K562 (cell line): ENCODE results near the gene TSGA10IP. TPM values are rescaled to one million over a fixed set of nuclear protein-coding genes. Genes with fewer than 3 reads are reported as not detected.
A peak's percentile ranks its signal among the peaks of the same experiment; 100 is the strongest.

Source experiments
- ATAC-seq: fragments of 200-7000 bp; cut with Tn5 transposase; 3 replicates; pipeline ENCODE4 v1.9.1; 2020; ENCODE audit warnings: moderate library complexity
- BruUV-seq: library from RNA; stranded (reverse); fragments of 400-500 nt; replicated peaks from 2 replicates; lab custom pipeline; 2021; lab: Mats Ljungman, UMichigan
- CTCF ChIA-PET: fragments of 300-600 bp; formaldehyde crosslinking; extraction: SDS; loops from one replicate; lab custom pipeline; 2021; ENCODE audit warnings: low intra/inter-chr PET ratio; lab: Yijun Ruan, JAX
- POLR2A ChIA-PET: fragments of 300-600, 350-650 bp; sonication (Branson Sonifier 250); formaldehyde crosslinking; extraction: SDS; loops from one replicate; lab custom pipeline; 2021; ENCODE audit warnings: antibody characterized with exemption, inconsistent platforms; lab: Yijun Ruan, JAX
- DNase-seq, 4 experiments: peaks; one replicate each; pipeline versions ENCODE4 v3.0.0 to v3.0.0-alpha.2; 2011 to 2018; ENCODE audit warnings: low spot score in 3 of 4, mixed read lengths in 3 of 4; ENCODE audit errors: extremely low read depth in 1 of 4
- FAIRE-seq: peaks from 2 replicates; lab custom pipeline; 2011; peaks lifted over from hg19 to GRCh38; lab: Jason Lieb, UNC
- H2AFZ ChIP-seq: 2 replicates; pipeline ENCODE4 v1.6.0; 2011; ENCODE audit warnings: low read depth, low read length, control low read depth, inconsistent platforms
- H3K27ac ChIP-seq: fragments of 200-600 bp; 3 replicates; pipeline ENCODE4 v1.8.0; 2011; ENCODE audit warnings: low read depth, mild to moderate bottlenecking, control low read depth, inconsistent platforms, low read length, moderate library complexity, mixed read lengths; ENCODE audit errors: extremely low read depth
- H3K27me3 ChIP-seq, 2 experiments: fragments of 300-600 bp in 1 of 2; 2 replicates in 1 of 2; 3 replicates in 1 of 2; pipeline versions ENCODE4 v1.6.0 to v1.8.0; 2011; ENCODE audit warnings: inconsistent platforms in 2 of 2, low read length in 2 of 2, mild to moderate bottlenecking in 1 of 2, mixed read lengths in 1 of 2, moderate library complexity in 1 of 2; ENCODE audit not compliant: control insufficient read depth in 2 of 2, insufficient read depth in 2 of 2
- H3K36me3 ChIP-seq: fragments of 300-600 bp; 3 replicates; pipeline ENCODE4 v1.8.0; 2011; ENCODE audit warnings: mild to moderate bottlenecking, low read length, inconsistent platforms; ENCODE audit not compliant: control insufficient read depth, insufficient read depth
- H3K4me1 ChIP-seq, 2 experiments: fragments of 200-600 bp in 1 of 2; replicated peaks in 1 of 2; 2 replicates in 1 of 2; 3 replicates in 1 of 2; pipeline versions ENCODE4 v1.5.1 to v1.8.0; 2011; ENCODE audit warnings: inconsistent platforms in 2 of 2, low read length in 2 of 2, mild to moderate bottlenecking in 1 of 2, mixed read lengths in 1 of 2, moderate library complexity in 1 of 2; ENCODE audit not compliant: control insufficient read depth in 2 of 2, insufficient read depth in 2 of 2
- H3K4me2 ChIP-seq: 2 replicates; pipeline ENCODE4 v1.6.1; 2011; ENCODE audit warnings: low read length, control low read depth, inconsistent platforms, mixed read lengths; ENCODE audit not compliant: insufficient read depth
- H3K4me3 ChIP-seq: fragments of 200-600 bp; sonication (generic), shearing (Covaris generic); 2 replicates; pipeline ENCODE4 v1.5.1; 2016; ENCODE audit warnings: control low read depth, inconsistent platforms
- H3K79me2 ChIP-seq: fragments of 200-600 bp; 3 replicates; pipeline ENCODE4 v1.8.0; 2011; ENCODE audit warnings: low read length, inconsistent platforms; ENCODE audit not compliant: control insufficient read depth, insufficient read depth
- H3K9ac ChIP-seq, 2 experiments: 2 replicates each; pipeline versions ENCODE4 v1.6.0 to v1.6.1; 2011; ENCODE audit warnings: low read depth in 2 of 2, low read length in 2 of 2, control low read depth in 1 of 2, inconsistent platforms in 1 of 2, mild to moderate bottlenecking in 1 of 2, mixed read lengths in 1 of 2; ENCODE audit not compliant: insufficient read depth in 1 of 2
- H3K9me1 ChIP-seq: one replicate; pipeline ENCODE4 v1.6.0; 2011; ENCODE audit warnings: inconsistent platforms, mild to moderate bottlenecking, low read length, moderate library complexity; ENCODE audit not compliant: control insufficient read depth, insufficient read depth
- H3K9me3 ChIP-seq: replicated peaks from 2 replicates; pipeline ENCODE4 v1.5.1; 2011; ENCODE audit warnings: low read depth, low read length, inconsistent platforms; ENCODE audit not compliant: control insufficient read depth, insufficient read depth
- H4K20me1 ChIP-seq: replicated peaks from 2 replicates; pipeline ENCODE4 v1.6.1; 2011; ENCODE audit warnings: low read length, inconsistent platforms, mixed read lengths; ENCODE audit not compliant: control insufficient read depth, insufficient read depth
- CREBBP ChIP-seq: IDR thresholded peaks from one replicate; pipeline ENCODE4 v1.6.1; 2012; ENCODE audit warnings: low read depth, mild to moderate bottlenecking, control low read depth, inconsistent platforms, low read length
- GTF2E2 ChIP-seq: fragments of 200-800 bp; sonication (Bioruptor generic); IDR thresholded peaks from 2 replicates; pipeline ENCODE4 v1.6.1; 2016; ENCODE audit warnings: missing genetic modification characterization, missing compliant biosample characterization
- PML ChIP-seq: IDR thresholded peaks from 2 replicates; pipeline ENCODE4 v1.6.1; 2012; ENCODE audit warnings: low read length, inconsistent platforms
- SPI1 ChIP-seq: IDR thresholded peaks from 2 replicates; pipeline ENCODE4 v1.6.1; 2011; ENCODE audit warnings: low read depth, low read length, control low read depth, borderline replicate concordance
- ZEB2 ChIP-seq: fragments of 450-650 bp; IDR thresholded peaks from 2 replicates; pipeline ENCODE4 v1.6.1; 2016
- WGBS: fragments of 100-300 bp; shearing (Covaris generic); methylation state at CpG from one replicate; pipeline ENCODE4 v1.1.6; 2016; ENCODE audit warnings: low coverage, mixed read lengths; ENCODE audit not compliant: insufficient coverage; ENCODE audit errors: missing lambda C conversion rate; 5-methylcytosine and 5-hydroxymethylcytosine counted together
- in situ Hi-C: fragments of 300-500 bp; cut with MboI; formaldehyde crosslinking; loops from 4 replicates; pipeline ENCODE4 v1.15.0; 2018; ENCODE audit warnings: inconsistent platforms, mixed read lengths
- intact Hi-C: fragments of 100-400 bp; cut with micrococcal nuclease; formaldehyde crosslinking; loops from 2 replicates; pipeline ENCODE4 v1.14.2; 2022
- polyA plus RNA-seq, 8 experiments: library from polyadenylated mRNA; depleted of rRNA in 4 of 8; stranded (reverse) in 5 of 8; unstranded in 3 of 8; fragments of >200 nt; fragmentation: Nextera tagmentation in 2 of 8; fragmentation: Illumina TruSeq in 1 of 8; extraction: Ambion mirVana in 2 of 8; extraction: Trizol in 1 of 8; gene quantifications; 2 replicates each; pipeline versions ENCODE4 v1.2.1 to v1.2.3, GENCODE V29; 2011 to 2014; ENCODE audit warnings: inconsistent platforms in 1 of 8, missing spikeins in 1 of 8
- total RNA-seq, 7 experiments: library from RNA; depleted of rRNA in 6 of 7; stranded (reverse); fragments of >200 nt in 6 of 7; fragmentation: Illumina TruSeq in 2 of 7; extraction: Trizol in 2 of 7; gene quantifications; 2 replicates each; pipeline versions ENCODE4 v1.2.1 to v1.2.3, GENCODE V29; 2011 to 2021; ENCODE audit warnings: low replicate concordance in 1 of 7
- TF ChIP-seq, protein P1 (sequence below): fragments of 450-650 bp; IDR thresholded peaks from 2 replicates; pipeline ENCODE4 v1.6.1; 2016; ENCODE audit warnings: low read depth, mild to moderate bottlenecking, moderate library complexity
- TF ChIP-seq, protein P2 (sequence below): fragments of 450-650 bp; IDR thresholded peaks from 2 replicates; pipeline ENCODE4 v1.6.1; 2016; ENCODE audit warnings: mild to moderate bottlenecking
- TF ChIP-seq, protein P3 (sequence below), 3 experiments: fragments of 200-800 bp in 1 of 3; fragments of 250-450 bp in 1 of 3; fragments of 450-650 bp in 1 of 3; sonication (Bioruptor Pico) in 1 of 3; sonication (Bioruptor generic) in 1 of 3; formaldehyde crosslinking in 1 of 3; IDR thresholded peaks; 2 replicates each; pipeline versions ENCODE4 v1.6.1 to v1.8.0; 2016 to 2022; ENCODE audit warnings: mild to moderate bottlenecking in 2 of 3, missing genetic modification characterization in 2 of 3, missing compliant biosample characterization in 1 of 3, moderate library complexity in 1 of 3

TSGA10IP gene
- total and polyA plus RNA-seq, 9 of the 15 experiments (the other 6 are each of a cell fraction or from before 2014, with no cell fraction given): not detected

DNA sequence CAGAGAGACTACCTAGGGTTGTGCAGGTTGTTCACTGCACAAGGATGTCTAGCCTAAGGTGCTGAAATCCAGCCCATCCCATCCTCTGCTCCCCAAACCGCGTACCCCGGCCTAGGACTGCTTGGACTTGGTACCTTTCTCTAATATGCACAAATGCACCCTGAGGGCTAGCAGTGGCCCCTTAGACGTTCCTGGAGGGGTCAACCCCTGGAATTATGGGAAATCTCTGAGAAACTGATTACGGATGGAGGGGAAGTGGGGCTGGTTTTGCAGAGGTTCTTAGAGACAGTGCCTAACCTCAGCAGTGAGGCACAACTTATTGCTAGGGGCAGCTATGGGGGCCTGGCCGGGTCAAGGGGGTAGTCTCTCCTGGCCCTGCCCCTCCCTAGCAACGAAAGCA, 28.9 kb upstream of the TSGA10IP start:
- in situ Hi-C loops: no loop called here
- no peaks in the 10 kb centered on the region for H3K9me3 ChIP-seq
- H3K9me1 ChIP-seq: no peaks in the 10 kb centered on the region
- no peak for FAIRE-seq
- H3K4me1 ChIP-seq: peaks cover 42 to 73% of the 10 kb centered on the region in 2 experiments
- H3K27me3 ChIP-seq: no peaks in the 10 kb centered on the region
- intact Hi-C loops: no loop called here
- H3K36me3 ChIP-seq: peaks cover 18% of the 10 kb centered on the region; the same call in 1 of the 3 replicates
- POLR2A ChIA-PET: interaction anchor here (0.6 to 2.3 kb wide), 5 partner anchors 16 to 140 kb away, joined by 3 to 14 read pairs (median 3); partner anchors contain the start of gene FOSL1
- no peak overlapping the region for H3K27ac ChIP-seq
- no peak for TF ChIP-seq GTF2E2 (tag)
- TF ChIP-seq SPI1: peak; percentile 12; the same call in 1 of the 2 replicates
- no TSS peak for BruUV-seq
- no peak for DNase-seq
- H3K4me2 ChIP-seq: no peak overlapping the region; the same call in 1 of the 2 replicates
- H3K79me2 ChIP-seq: peaks cover 31% of the 10 kb centered on the region
- H4K20me1 ChIP-seq: no peaks in the 10 kb centered on the region
- CTCF ChIA-PET: no interaction called here
- peak overlapping the region in 1 of 2 experiments; percentile 84; a peak in 1 of 4 replicates for H3K9ac ChIP-seq
- no peak overlapping the region for H2AFZ ChIP-seq
- WGBS: 66% methylated on average over 7 of the region's 7 CpGs
- no peak overlapping the region for H3K4me3 ChIP-seq
- no peak for ATAC-seq

DNA sequence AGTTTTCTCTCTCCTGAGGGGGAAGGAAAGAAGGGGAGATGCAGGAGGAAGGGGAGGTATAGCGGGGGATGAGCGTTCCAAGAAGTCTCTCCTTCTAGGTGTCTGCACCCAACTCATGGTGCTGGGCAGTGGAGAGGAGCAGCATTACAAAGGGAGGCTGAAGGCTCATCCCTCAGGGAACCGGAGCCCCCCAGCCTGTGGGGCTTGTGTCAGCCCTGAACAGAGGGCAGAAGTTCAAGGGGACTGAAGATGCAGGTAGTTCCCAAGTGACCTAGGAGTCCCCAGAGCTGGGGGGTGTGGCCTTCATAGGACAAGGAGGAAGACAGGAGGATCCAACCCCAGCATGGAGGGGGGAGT, 28.2 kb upstream of the TSGA10IP start:
- FAIRE-seq: peak; percentile 42
- peaks cover 36 to 69% of the 10 kb centered on the region in 2 experiments for H3K4me1 ChIP-seq
- TF ChIP-seq, protein P1, sequence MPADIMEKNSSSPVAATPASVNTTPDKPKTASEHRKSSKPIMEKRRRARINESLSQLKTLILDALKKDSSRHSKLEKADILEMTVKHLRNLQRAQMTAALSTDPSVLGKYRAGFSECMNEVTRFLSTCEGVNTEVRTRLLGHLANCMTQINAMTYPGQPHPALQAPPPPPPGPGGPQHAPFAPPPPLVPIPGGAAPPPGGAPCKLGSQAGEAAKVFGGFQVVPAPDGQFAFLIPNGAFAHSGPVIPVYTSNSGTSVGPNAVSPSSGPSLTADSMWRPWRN: no peak
- TF ChIP-seq, protein P2, sequence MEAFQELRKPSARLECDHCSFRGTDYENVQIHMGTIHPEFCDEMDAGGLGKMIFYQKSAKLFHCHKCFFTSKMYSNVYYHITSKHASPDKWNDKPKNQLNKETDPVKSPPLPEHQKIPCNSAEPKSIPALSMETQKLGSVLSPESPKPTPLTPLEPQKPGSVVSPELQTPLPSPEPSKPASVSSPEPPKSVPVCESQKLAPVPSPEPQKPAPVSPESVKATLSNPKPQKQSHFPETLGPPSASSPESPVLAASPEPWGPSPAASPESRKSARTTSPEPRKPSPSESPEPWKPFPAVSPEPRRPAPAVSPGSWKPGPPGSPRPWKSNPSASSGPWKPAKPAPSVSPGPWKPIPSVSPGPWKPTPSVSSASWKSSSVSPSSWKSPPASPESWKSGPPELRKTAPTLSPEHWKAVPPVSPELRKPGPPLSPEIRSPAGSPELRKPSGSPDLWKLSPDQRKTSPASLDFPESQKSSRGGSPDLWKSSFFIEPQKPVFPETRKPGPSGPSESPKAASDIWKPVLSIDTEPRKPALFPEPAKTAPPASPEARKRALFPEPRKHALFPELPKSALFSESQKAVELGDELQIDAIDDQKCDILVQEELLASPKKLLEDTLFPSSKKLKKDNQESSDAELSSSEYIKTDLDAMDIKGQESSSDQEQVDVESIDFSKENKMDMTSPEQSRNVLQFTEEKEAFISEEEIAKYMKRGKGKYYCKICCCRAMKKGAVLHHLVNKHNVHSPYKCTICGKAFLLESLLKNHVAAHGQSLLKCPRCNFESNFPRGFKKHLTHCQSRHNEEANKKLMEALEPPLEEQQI: no peak
- TF ChIP-seq ZEB2: no peak
- no peak for TF ChIP-seq CREBBP
- TF ChIP-seq, protein P3, sequence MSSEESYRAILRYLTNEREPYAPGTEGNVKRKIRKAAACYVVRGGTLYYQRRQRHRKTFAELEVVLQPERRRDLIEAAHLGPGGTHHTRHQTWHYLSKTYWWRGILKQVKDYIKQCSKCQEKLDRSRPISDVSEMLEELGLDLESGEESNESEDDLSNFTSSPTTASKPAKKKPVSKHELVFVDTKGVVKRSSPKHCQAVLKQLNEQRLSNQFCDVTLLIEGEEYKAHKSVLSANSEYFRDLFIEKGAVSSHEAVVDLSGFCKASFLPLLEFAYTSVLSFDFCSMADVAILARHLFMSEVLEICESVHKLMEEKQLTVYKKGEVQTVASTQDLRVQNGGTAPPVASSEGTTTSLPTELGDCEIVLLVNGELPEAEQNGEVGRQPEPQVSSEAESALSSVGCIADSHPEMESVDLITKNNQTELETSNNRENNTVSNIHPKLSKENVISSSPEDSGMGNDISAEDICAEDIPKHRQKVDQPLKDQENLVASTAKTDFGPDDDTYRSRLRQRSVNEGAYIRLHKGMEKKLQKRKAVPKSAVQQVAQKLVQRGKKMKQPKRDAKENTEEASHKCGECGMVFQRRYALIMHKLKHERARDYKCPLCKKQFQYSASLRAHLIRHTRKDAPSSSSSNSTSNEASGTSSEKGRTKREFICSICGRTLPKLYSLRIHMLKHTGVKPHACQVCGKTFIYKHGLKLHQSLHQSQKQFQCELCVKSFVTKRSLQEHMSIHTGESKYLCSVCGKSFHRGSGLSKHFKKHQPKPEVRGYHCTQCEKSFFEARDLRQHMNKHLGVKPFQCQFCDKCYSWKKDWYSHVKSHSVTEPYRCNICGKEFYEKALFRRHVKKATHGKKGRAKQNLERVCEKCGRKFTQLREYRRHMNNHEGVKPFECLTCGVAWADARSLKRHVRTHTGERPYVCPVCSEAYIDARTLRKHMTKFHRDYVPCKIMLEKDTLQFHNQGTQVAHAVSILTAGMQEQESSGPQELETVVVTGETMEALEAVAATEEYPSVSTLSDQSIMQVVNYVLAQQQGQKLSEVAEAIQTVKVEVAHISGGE (CRISPR knock-in tag; IDR thresholded peaks at IDR 0.05): no peak
- TF ChIP-seq PML: no peak

More for the DNA sequence above, 28.2 kb upstream of the TSGA10IP start:
- H3K36me3 ChIP-seq: peaks cover 20% of the 10 kb centered on the region; the same call in 1 of the 3 replicates
- no peaks in the 10 kb centered on the region for H3K9me1 ChIP-seq
- DNase-seq (no peak), ATAC-seq (no peak)
- no TSS peak for BruUV-seq
- no peak overlapping the region for H3K4me3 ChIP-seq
- H3K27me3 ChIP-seq: no peaks in the 10 kb centered on the region
- H3K9me3 ChIP-seq: no peaks in the 10 kb centered on the region
- 80% methylated on average over 3 of the region's 3 CpGs for WGBS
- no peak overlapping the region for H2AFZ ChIP-seq
- H4K20me1 ChIP-seq: no peaks in the 10 kb centered on the region
- H3K79me2 ChIP-seq: peaks cover 31% of the 10 kb centered on the region
- no peak overlapping the region for H3K4me2 ChIP-seq
- ChIA-PET POLR2A (interaction anchor here (1.4 to 2.1 kb wide), 4 partner anchors 11 to 27 kb away, joined by 5 to 11 read pairs (median 10); partner anchors contain the start of gene CCDC85B), CTCF (no interaction called here)
- H3K9ac ChIP-seq: peak overlapping the region in 1 of 2 experiments; percentile 96; a peak in 1 of 4 replicates
- in situ Hi-C loops: no loop called here
- intact Hi-C loops: no loop called here
- H3K27ac ChIP-seq: no peak overlapping the region
